Loucy (cell line): ENCODE data around the gene MYRIP.

Experiments
- EZH2phosphoT487 ChIP-seq: fragments of 200-600 bp; IDR thresholded peaks from 2 replicates; pipeline ENCODE4 v1.6.1; 2018; ENCODE audit warnings: antibody characterized with exemption, mild to moderate bottlenecking, moderate library complexity, borderline replicate concordance
- TF ChIP-seq, protein P1 (sequence below): fragments of 200-600 bp; sonication (generic); conservative IDR thresholded peaks from 2 replicates; pipeline ENCODE4 v1.5.1; 2014; ENCODE audit warnings: mild to moderate bottlenecking, antibody characterized with exemption, low read length

DNA sequence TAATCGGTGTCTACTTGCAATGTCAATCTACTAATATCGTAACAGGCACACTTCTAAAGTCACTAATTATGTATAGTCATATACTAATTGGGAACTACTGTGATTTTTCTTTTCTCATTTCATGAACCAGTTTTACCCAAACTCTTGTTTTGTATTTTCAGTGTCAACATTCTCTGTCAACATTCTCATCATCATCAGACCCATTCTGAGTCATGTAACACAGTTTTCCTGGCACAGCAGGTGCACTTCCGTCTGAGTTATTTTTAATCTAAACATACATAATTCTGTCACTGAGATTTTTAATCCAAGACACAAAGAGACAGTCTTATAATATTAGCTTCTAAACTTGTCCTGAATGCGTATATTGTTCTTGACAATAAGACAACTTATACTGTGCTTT lies 295.0 kb downstream of the MYRIP start:
- TF ChIP-seq, protein P1, sequence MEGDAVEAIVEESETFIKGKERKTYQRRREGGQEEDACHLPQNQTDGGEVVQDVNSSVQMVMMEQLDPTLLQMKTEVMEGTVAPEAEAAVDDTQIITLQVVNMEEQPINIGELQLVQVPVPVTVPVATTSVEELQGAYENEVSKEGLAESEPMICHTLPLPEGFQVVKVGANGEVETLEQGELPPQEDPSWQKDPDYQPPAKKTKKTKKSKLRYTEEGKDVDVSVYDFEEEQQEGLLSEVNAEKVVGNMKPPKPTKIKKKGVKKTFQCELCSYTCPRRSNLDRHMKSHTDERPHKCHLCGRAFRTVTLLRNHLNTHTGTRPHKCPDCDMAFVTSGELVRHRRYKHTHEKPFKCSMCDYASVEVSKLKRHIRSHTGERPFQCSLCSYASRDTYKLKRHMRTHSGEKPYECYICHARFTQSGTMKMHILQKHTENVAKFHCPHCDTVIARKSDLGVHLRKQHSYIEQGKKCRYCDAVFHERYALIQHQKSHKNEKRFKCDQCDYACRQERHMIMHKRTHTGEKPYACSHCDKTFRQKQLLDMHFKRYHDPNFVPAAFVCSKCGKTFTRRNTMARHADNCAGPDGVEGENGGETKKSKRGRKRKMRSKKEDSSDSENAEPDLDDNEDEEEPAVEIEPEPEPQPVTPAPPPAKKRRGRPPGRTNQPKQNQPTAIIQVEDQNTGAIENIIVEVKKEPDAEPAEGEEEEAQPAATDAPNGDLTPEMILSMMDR, result no peak
- no peak for TF ChIP-seq EZH2phosphoT487
